HCT116 (cell line): ENCODE data around the gene RFX8. TPM values are rescaled to one million over a fixed set of nuclear protein-coding genes. Genes with fewer than 3 reads are reported as not detected.

Experiments used
- ATAC-seq: fragments of 200-7000 bp; cut with Tn5 transposase; 2 replicates; pipeline ENCODE4 v1.9.1; 2020; ENCODE audit warnings: mild to moderate bottlenecking, moderate library complexity
- BruUV-seq: library from RNA; stranded (reverse); fragments of 400-500 nt; replicated peaks from 2 replicates; lab custom pipeline; 2021; lab: Mats Ljungman, UMichigan
- CTCF ChIA-PET: fragments of 300-600 bp; sonication (Branson Sonifier 250); formaldehyde crosslinking; loops from one replicate; lab custom pipeline; 2021; ENCODE audit warnings: antibody characterized with exemption; lab: Charles Lee
- POLR2A ChIA-PET: fragments of 300-600, 350-600 bp; sonication (Branson Sonifier 250); formaldehyde crosslinking; loops from one replicate; lab custom pipeline; 2021; ENCODE audit warnings: antibody characterized with exemption; lab: Charles Lee
- RAD21 ChIA-PET, 2 experiments: fragments of 300-600 bp; sonication (Branson Sonifier 250); formaldehyde crosslinking; loops; one replicate each; lab custom pipeline; 2023; ENCODE audit warnings: low total read pairs in 2 of 2; ENCODE audit not compliant: uncharacterized antibody in 2 of 2, unreplicated experiment in 2 of 2, low non-redundant PET in 1 of 2; lab: Charles Lee
- DNase-seq: peaks from one replicate; pipeline ENCODE4 v3.0.0-alpha.2; 2010; ENCODE audit warnings: low read depth, low spot score
- H2AFZ ChIP-seq: fragments of 200-600 bp; shearing (Covaris generic), sonication (generic); 2 replicates; pipeline ENCODE4 v1.6.1; 2017; ENCODE audit warnings: low read depth, mixed run types, mixed read lengths, antibody characterized with exemption, low read length; ENCODE audit not compliant: poor library complexity, severe bottlenecking
- H3K27ac ChIP-seq: 2 replicates; pipeline ENCODE4 v1.5.1; 2012; ENCODE audit warnings: low read depth, low read length
- H3K27me3 ChIP-seq: fragments of 200-600 bp; sonication (generic); 2 replicates; pipeline ENCODE4 v1.6.1; 2016; ENCODE audit warnings: mixed run types, low read length, mixed read lengths; ENCODE audit not compliant: insufficient read depth
- H3K36me3 ChIP-seq, 2 experiments: fragments of 200-500 bp in 1 of 2; fragments of 200-600 bp in 1 of 2; sonication (Bioruptor generic) in 1 of 2; sonication (generic) in 1 of 2; 2 replicates each; pipeline versions ENCODE4 v1.5.1 to v1.6.1; 2014 to 2016; ENCODE audit warnings: low read length in 2 of 2, inconsistent platforms in 1 of 2, mixed read lengths in 1 of 2, mixed run types in 1 of 2; ENCODE audit not compliant: insufficient read depth in 2 of 2, control insufficient read depth in 1 of 2
- H3K4me1 ChIP-seq, 2 experiments: fragments of 200-600 bp in 1 of 2; sonication (generic) in 1 of 2; 2 replicates each; pipeline versions ENCODE4 v1.5.1 to v1.6.1; 2012 to 2017; ENCODE audit warnings: low read length in 2 of 2, inconsistent platforms in 1 of 2, mild to moderate bottlenecking in 1 of 2, mixed read lengths in 1 of 2, mixed run types in 1 of 2, moderate library complexity in 1 of 2; ENCODE audit not compliant: insufficient read depth in 2 of 2, control insufficient read depth in 1 of 2
- H3K4me2 ChIP-seq: fragments of 200-600 bp; sonication (generic); 2 replicates; pipeline ENCODE4 v1.6.1; 2017; ENCODE audit warnings: mixed run types, low read length, mixed read lengths
- H3K4me3 ChIP-seq, 2 experiments: fragments of 200-600 bp in 1 of 2; sonication (generic) in 1 of 2; replicated peaks in 1 of 2; 2 replicates each; pipeline ENCODE4 v1.5.1; 2011 to 2016; ENCODE audit warnings: low read length in 2 of 2, control low read depth in 1 of 2, low read depth in 1 of 2, mild to moderate bottlenecking in 1 of 2, mixed read lengths in 1 of 2, mixed run types in 1 of 2
- H3K79me2 ChIP-seq: fragments of 200-600 bp; sonication (generic); 2 replicates; pipeline ENCODE4 v1.6.1; 2017; ENCODE audit warnings: mild to moderate bottlenecking, mixed run types, low read length, moderate library complexity, mixed read lengths; ENCODE audit not compliant: insufficient read depth
- H3K9ac ChIP-seq: fragments of 200-600 bp; sonication (generic); 2 replicates; pipeline ENCODE4 v1.6.1; 2016; ENCODE audit warnings: low read length, mixed read lengths
- H3K9me2 ChIP-seq: fragments of 200-600 bp; sonication (generic), shearing (Covaris generic); 2 replicates; pipeline ENCODE4 v1.6.1; 2017; ENCODE audit warnings: mixed run types, mild to moderate bottlenecking, moderate library complexity; ENCODE audit not compliant: insufficient read depth
- H3K9me3 ChIP-seq, 2 experiments: fragments of 200-500 bp in 1 of 2; fragments of 200-600 bp in 1 of 2; sonication (Bioruptor generic) in 1 of 2; sonication (generic) in 1 of 2; 2 replicates each; pipeline ENCODE4 v1.6.1; 2014 to 2017; ENCODE audit warnings: low read length in 2 of 2, mixed read lengths in 2 of 2, inconsistent platforms in 1 of 2, low read depth in 1 of 2, mild to moderate bottlenecking in 1 of 2, mixed run types in 1 of 2, moderate library complexity in 1 of 2; ENCODE audit not compliant: control insufficient read depth in 1 of 2, insufficient read depth in 1 of 2
- H4K20me1 ChIP-seq: fragments of 200-600 bp; sonication (generic), shearing (Covaris generic); 2 replicates; pipeline ENCODE4 v1.6.1; 2017; ENCODE audit warnings: mixed run types, mild to moderate bottlenecking, moderate library complexity; ENCODE audit not compliant: insufficient read depth
- CBX3 ChIP-seq: IDR thresholded peaks from 2 replicates; pipeline ENCODE4 v1.6.1; 2012; ENCODE audit warnings: low read depth
- CTCF ChIP-seq, 3 experiments: fragments of 200-600 bp in 1 of 3; sonication (generic) in 1 of 3; IDR thresholded peaks in 2 of 3; conservative IDR thresholded peaks in 1 of 3; 2 replicates each; pipeline ENCODE4 v1.5.1; 2012 to 2017; ENCODE audit warnings: low read depth in 2 of 3, low read length in 2 of 3, antibody characterized with exemption in 1 of 3, borderline replicate concordance in 1 of 3, control low read depth in 1 of 3, mild to moderate bottlenecking in 1 of 3, mixed read lengths in 1 of 3, mixed run types in 1 of 3, moderate library complexity in 1 of 3; ENCODE audit not compliant: insufficient read depth in 1 of 3
- FOSL1 ChIP-seq: IDR thresholded peaks from 2 replicates; pipeline ENCODE4 v1.6.1; 2012; ENCODE audit warnings: low read depth
- MAX ChIP-seq: IDR thresholded peaks from 2 replicates; pipeline ENCODE4 v1.6.1; 2012
- POLR2A ChIP-seq: IDR thresholded peaks from 2 replicates; pipeline ENCODE4 v1.7.0; 2011; ENCODE audit warnings: borderline replicate concordance; ENCODE audit not compliant: insufficient read depth, insufficient read length; ENCODE audit errors: extremely low read depth
- POLR2AphosphoS5 ChIP-seq: IDR thresholded peaks from 2 replicates; pipeline ENCODE4 v1.6.1; 2011; ENCODE audit warnings: mild to moderate bottlenecking, low read depth, low read length, moderate library complexity
- RAD21 ChIP-seq: IDR thresholded peaks from 2 replicates; pipeline ENCODE4 v1.6.1; 2012; ENCODE audit warnings: low read depth, mild to moderate bottlenecking
- REST ChIP-seq: IDR thresholded peaks from 2 replicates; pipeline ENCODE4 v1.6.1; 2012; ENCODE audit warnings: low read depth
- SIN3A ChIP-seq: IDR thresholded peaks from 2 replicates; pipeline ENCODE4 v1.6.1; 2012; ENCODE audit warnings: low read depth
- SRF ChIP-seq: IDR thresholded peaks from 2 replicates; pipeline ENCODE4 v1.6.1; 2012; ENCODE audit warnings: low read depth
- ZFX ChIP-seq: fragments of 450-650 bp; IDR thresholded peaks from 2 replicates; pipeline ENCODE4 v1.6.1; 2017
- intact Hi-C: fragments of 100-400 bp; cut with micrococcal nuclease; formaldehyde crosslinking; loops from 2 replicates; pipeline ENCODE4 v1.10.0; 2022
- total RNA-seq: library from RNA; stranded (reverse); gene quantifications from one replicate; pipeline ENCODE4 v1.2.1, GENCODE V29; 2021; ENCODE audit not compliant: unreplicated experiment

RFX8 gene
- total RNA-seq, 1 experiment from 2014 or later, result not detected

- BruUV-seq, result no TSS peak
- H3K27me3 ChIP-seq, result no peaks in the 10 kb centered on the region
- no peaks in the 10 kb centered on the region for H3K9me2 ChIP-seq
- ATAC-seq (no peak), DNase-seq (no peak)
- ChIA-PET CTCF (no interaction called here), POLR2A (no interaction called here), RAD21 (no interaction called here)
- H3K4me2 ChIP-seq, result no peak overlapping the region
- no peaks in the 10 kb centered on the region for H3K9me3 ChIP-seq
- H3K9ac ChIP-seq, result no peak overlapping the region
- no peaks in the 10 kb centered on the region for H3K36me3 ChIP-seq
- intact Hi-C loops, result no loop called here
- no peak overlapping the region for H3K4me3 ChIP-seq
- H3K4me1 ChIP-seq, result no peaks in the 10 kb centered on the region
- no peak overlapping the region for H2AFZ ChIP-seq
- TF ChIP-seq ZFX (no peak), MAX (no peak), POLR2A (no peak), SRF (no peak), POLR2AphosphoS5 (no peak), SIN3A (no peak), CBX3 (no peak), REST (no peak), RAD21 (no peak), CTCF (IDR thresholded peaks at IDR 0.05 in 2 of 3, conservative IDR thresholded peaks at IDR 0.05 in 1 of 3; ENCODE audit: borderline replicate concordance in 1 of 3, insufficient read depth in 1 of 3, low read depth in 2 of 3, low read length in 2 of 3) (no peak), FOSL1 (no peak)
- no peaks in the 10 kb centered on the region for H3K79me2 ChIP-seq
- H3K27ac ChIP-seq, result no peak overlapping the region
- no peaks in the 10 kb centered on the region for H4K20me1 ChIP-seq
Observed at GRCh38 chr2:101473591-101473910, 1.4 kb downstream of the RFX8 start.
